ENCODE measurements around the gene CLEC4F. TPM values are rescaled to one million over a fixed set of nuclear protein-coding genes. Genes with fewer than 3 reads are reported as not detected.

CLEC4F gene
- total and polyA plus RNA-seq, 5 donors, result 0.12 to 0.40 (median 0.27) TPM; not detected in 1

GRCh38 chr2:70768590-70769085 is 51.8 kb downstream of the CLEC4F start:
- ATAC-seq, result no peak
- Histone ChIP-seq H3K27me3 (ENCODE audit: control insufficient read depth, insufficient read depth) (peaks cover 3% of the 10 kb centered on the region), H3K27ac (ENCODE audit: low read length) (no peak overlapping the region), H3K4me1 (ENCODE audit: control insufficient read depth, insufficient read depth, low read length) (no peaks in the 10 kb centered on the region), H3K9me3 (ENCODE audit: control insufficient read depth, low read length) (no peaks in the 10 kb centered on the region), H3K4me3 (ENCODE audit: low read length) (peak overlapping the region; percentile 63)
- WGBS, result 52% methylated on average over 7 of the region's 7 CpGs
- no peak for DNase-seq
- intact Hi-C loops (cut with DNase I), result no loop called here

DNA sequence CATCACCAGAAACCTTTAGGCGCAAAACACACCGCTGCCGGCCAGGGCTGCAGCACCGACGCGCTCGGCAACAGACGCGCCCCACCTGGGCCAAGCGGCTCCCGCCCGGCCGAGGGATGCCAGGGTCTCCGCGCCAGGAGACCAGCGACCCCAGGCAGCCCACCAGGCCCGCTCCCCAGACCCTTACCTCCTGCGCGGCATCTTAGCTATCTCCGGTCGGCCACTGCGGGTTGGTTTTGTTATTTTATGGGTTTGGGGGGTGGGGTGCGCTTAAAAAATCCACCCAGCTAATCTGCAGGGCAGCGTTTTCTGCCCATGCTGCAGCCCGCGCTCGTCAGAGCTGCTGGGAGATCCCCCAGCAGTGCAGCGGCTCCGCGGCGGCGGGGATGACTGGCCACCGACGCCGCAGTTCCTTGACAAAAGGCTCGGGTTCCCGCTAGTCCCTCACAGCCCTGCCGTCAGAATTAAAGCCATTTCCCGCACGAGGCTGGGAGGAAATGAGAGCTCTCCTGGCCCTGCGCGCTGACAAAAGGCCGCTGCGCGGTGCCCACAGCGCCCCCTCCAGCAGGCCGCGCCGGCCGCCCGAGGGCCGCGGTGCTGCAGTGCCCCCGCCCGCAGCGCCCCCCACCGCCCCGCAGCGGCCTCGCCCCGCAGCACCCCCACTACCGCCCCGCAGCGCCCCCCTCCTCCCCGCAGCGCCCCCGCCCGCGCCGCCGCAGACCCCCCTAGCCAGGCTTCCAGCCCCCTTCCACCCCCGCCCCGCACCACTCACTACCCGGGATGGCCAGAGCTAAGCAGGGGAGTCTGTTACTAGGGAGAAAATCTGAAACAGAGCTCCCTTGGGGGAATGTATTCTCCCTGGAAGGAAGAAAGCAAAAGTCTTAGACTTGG is 52.5 kb downstream of the CLEC4F start, which contains the start of gene ADD2:
Gene ADD2, minus strand, starts transcription at position 502 of the 891 bp plus-strand sequence. CDS start 61,792 bp downstream, outside the sequence.
- Histone ChIP-seq H3K4me3 (ENCODE audit: low read length) (peak within 1 kb of the TSS; percentile 63), H3K27me3 (ENCODE audit: control insufficient read depth, insufficient read depth) (peaks cover 3% of the 10 kb centered on the region), H3K9me3 (ENCODE audit: control insufficient read depth, low read length) (no peaks in the 10 kb centered on the region), H3K4me1 (ENCODE audit: control insufficient read depth, insufficient read depth, low read length) (no peaks in the 10 kb centered on the region), H3K27ac (ENCODE audit: low read length) (no peak within 1 kb of the TSS)
- ATAC-seq, result peak; percentile 68 to 79
- WGBS, result under 1% methylated on average over 63 of the region's 74 CpGs
- peak; percentile 20 to 56 (median 55) for DNase-seq
- intact Hi-C loops (cut with DNase I), result no loop called here

DNA sequence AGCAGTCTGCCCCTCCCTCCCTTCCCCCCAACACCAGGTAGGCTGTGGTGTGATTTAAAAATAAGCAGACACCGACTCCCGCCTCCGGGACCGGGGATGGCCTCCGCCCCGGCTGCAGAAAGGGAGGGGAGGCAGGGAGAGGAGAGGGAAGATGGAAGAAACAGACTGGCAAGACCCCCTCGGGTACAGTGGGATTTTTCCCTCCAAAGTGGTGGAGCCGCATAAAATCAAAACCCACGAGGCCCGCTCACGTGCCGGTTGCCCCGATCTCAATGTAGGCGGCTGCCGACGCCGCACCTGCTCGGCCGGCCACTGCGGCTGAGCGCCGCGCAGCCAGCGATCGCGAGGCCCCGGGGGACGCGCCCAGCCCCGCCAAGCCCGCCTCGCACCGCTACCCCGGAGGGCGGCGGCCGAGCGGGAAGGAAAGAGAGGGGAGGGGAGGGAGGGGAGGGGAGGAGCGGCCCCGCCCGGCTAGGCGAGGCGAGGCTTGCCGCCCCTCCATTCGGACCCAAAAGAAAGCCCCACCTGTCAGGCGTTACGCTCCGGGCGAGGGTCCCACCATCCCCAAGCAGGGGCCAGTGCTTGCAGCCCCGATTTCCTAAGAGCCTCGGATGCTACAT is 53.2 kb downstream of the CLEC4F start:
- H3K9me3 ChIP-seq (ENCODE audit: control insufficient read depth, low read length), result no peaks in the 10 kb centered on the region
- intact Hi-C loops (cut with DNase I), result no loop called here
- peak; percentile 24 to 53 for ATAC-seq
- H3K27me3 ChIP-seq (ENCODE audit: control insufficient read depth, insufficient read depth), result peaks cover 3% of the 10 kb centered on the region
- H3K4me3 ChIP-seq (ENCODE audit: low read length), result peak overlapping the region; percentile 63
- no peak overlapping the region for H3K27ac ChIP-seq (ENCODE audit: low read length)
- no peaks in the 10 kb centered on the region for H3K4me1 ChIP-seq (ENCODE audit: control insufficient read depth, insufficient read depth, low read length)
- DNase-seq, result peak in 2 of 3 donors; percentile 51
- under 1% methylated on average over 51 of the region's 51 CpGs for WGBS

GRCh38 chr2:70766357-70767078 is 53.9 kb downstream of the CLEC4F start:
- no peak for ATAC-seq
- intact Hi-C loops (cut with DNase I), result no loop called here
- 27% methylated on average over 7 of the region's 7 CpGs for WGBS

DNA sequence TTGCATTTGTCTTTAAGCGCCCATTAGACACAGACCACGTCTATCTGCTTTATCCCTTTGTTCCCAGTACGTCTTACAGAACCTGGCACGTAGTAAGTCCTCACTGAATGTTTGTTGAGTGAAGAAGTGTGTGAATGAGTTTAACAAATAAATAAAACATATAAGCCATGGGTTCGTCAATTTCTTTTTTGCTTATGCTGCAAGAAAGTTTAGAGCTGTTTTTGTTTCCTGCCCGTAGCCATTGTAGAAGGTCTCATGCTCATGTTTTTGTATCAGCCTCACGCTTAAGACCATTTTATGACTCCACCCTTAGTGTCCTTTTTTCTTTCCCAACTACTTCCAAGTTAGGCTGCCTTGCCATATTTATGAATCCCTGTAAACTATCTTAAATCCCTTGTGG is 54.9 kb downstream of the CLEC4F start:
- Histone ChIP-seq H3K27ac (ENCODE audit: low read length) (no peak overlapping the region), H3K4me3 (ENCODE audit: low read length) (no peak overlapping the region), H3K27me3 (ENCODE audit: control insufficient read depth, insufficient read depth) (peaks cover 3% of the 10 kb centered on the region), H3K4me1 (ENCODE audit: control insufficient read depth, insufficient read depth, low read length) (no peaks in the 10 kb centered on the region), H3K9me3 (ENCODE audit: control insufficient read depth, low read length) (no peaks in the 10 kb centered on the region)
- no peak for ATAC-seq
- no peak for DNase-seq
- intact Hi-C loops (cut with DNase I), result no loop called here
- 86% methylated on average over 7 of the region's 7 CpGs for WGBS

More at GRCh38 chr2:70766357-70767078, 53.9 kb downstream of the CLEC4F start:
- Histone ChIP-seq H3K27me3 (ENCODE audit: control insufficient read depth, insufficient read depth) (peaks cover 3% of the 10 kb centered on the region), H3K27ac (ENCODE audit: low read length) (no peak overlapping the region), H3K9me3 (ENCODE audit: control insufficient read depth, low read length) (no peaks in the 10 kb centered on the region), H3K4me1 (ENCODE audit: control insufficient read depth, insufficient read depth, low read length) (no peaks in the 10 kb centered on the region), H3K4me3 (ENCODE audit: low read length) (peak overlapping the region; percentile 63)
- DNase-seq, result no peak

- Histone ChIP-seq H3K4me3 (ENCODE audit: low read length) (no peak overlapping the region), H3K9me3 (ENCODE audit: control insufficient read depth, low read length) (no peaks in the 10 kb centered on the region), H3K27ac (ENCODE audit: low read length) (no peak overlapping the region), H3K4me1 (ENCODE audit: control insufficient read depth, insufficient read depth, low read length) (no peaks in the 10 kb centered on the region), H3K27me3 (ENCODE audit: control insufficient read depth, insufficient read depth) (peaks cover 1% of the 10 kb centered on the region)
- DNase-seq, result no peak
- WGBS, result 64% methylated on average over 1 of the region's 1 CpG
- ATAC-seq, result no peak
- intact Hi-C loops (cut with DNase I), result no loop called here
These were observed 61.0 kb downstream of the CLEC4F start for GRCh38 chr2:70759446-70759845.

Other genes starting within 250 kb of the CLEC4F start
- gene ADD2, start 52.4 kb downstream of the CLEC4F start, total RNA-seq, result 1 to 10 TPM in 1 of 4 donors, under 1 TPM in 3; 0.40 to 1.3 (median 0.60) TPM
- 0.45 TPM for gene ADD2, start 52.4 kb downstream of the CLEC4F start, polyA plus RNA-seq
- gene FIGLA, start 30.0 kb downstream of the CLEC4F start, total RNA-seq, result not detected
- not detected for gene FIGLA, start 30.0 kb downstream of the CLEC4F start, polyA plus RNA-seq
- under 1 TPM in 3 of 4 donors, not detected in 1; 0.20 to 0.23 (median 0.21) TPM for gene CD207, start 15.2 kb upstream of the CLEC4F start, total RNA-seq
- 0.18 TPM for gene CD207, start 15.2 kb upstream of the CLEC4F start, polyA plus RNA-seq
- gene VAX2, start 80.0 kb upstream of the CLEC4F start, total RNA-seq, result 1 to 10 TPM in 1 of 4 donors, under 1 TPM in 2, not detected in 1; 0.37 to 1.0 (median 0.65) TPM
- 1.2 TPM for gene VAX2, start 80.0 kb upstream of the CLEC4F start, polyA plus RNA-seq
- under 1 TPM in 2 of 4 donors, not detected in 2; 0.26 to 0.84 TPM for gene ATP6V1B1, start 115.3 kb upstream of the CLEC4F start, total RNA-seq
- 0.93 TPM for gene ATP6V1B1, start 115.3 kb upstream of the CLEC4F start, polyA plus RNA-seq
- 1 to 10 TPM in 3 of 4 donors, under 1 TPM in 1; 0.71 to 3.1 (median 1.1) TPM for gene ANKRD53, start 158.0 kb upstream of the CLEC4F start, total RNA-seq
- 1.3 TPM for gene ANKRD53, start 158.0 kb upstream of the CLEC4F start, polyA plus RNA-seq
- 10 to 100 TPM; 43.4 to 59.4 (median 51.0) TPM for gene TEX261, start 174.3 kb upstream of the CLEC4F start, total RNA-seq
- gene TEX261, start 174.3 kb upstream of the CLEC4F start, polyA plus RNA-seq, result 37.7 TPM
- 10 to 100 TPM; 50.1 to 63.1 (median 57.8) TPM for gene NAGK, start 248.0 kb upstream of the CLEC4F start, total RNA-seq
- 53.5 TPM for gene NAGK, start 248.0 kb upstream of the CLEC4F start, polyA plus RNA-seq